HG02610 (cell line): ENCODE measurements around the gene PIK3AP1.

Experiments
- ATAC-seq: cut with Tn5 transposase; IDR thresholded peaks from one replicate; pipeline ENCODE4 v1.9.1; 2021; ENCODE audit warnings: mild to moderate bottlenecking, moderate library complexity; ENCODE audit not compliant: unreplicated experiment

The PIK3AP1 gene

DNA sequence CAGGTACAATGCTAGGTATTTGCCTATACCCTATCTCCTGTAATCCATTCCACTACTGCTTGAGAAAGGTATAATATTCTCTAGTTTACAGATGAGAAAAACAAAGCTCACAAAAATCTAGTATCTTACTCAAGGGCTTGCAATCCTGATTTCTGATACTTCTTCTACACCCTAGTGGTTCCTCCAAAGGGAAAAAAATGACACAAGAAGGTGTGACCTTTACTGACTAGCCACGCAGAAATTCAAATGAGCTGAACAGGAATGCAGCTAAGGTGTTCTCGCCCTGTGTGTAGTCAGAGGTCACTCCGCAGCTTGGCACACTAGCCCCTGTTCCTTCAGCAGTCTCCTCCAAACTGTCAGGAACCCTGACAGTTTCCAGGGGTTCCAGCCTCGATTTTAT, 74.0 kb downstream of the PIK3AP1 start:
- ATAC-seq, result no peak

DNA sequence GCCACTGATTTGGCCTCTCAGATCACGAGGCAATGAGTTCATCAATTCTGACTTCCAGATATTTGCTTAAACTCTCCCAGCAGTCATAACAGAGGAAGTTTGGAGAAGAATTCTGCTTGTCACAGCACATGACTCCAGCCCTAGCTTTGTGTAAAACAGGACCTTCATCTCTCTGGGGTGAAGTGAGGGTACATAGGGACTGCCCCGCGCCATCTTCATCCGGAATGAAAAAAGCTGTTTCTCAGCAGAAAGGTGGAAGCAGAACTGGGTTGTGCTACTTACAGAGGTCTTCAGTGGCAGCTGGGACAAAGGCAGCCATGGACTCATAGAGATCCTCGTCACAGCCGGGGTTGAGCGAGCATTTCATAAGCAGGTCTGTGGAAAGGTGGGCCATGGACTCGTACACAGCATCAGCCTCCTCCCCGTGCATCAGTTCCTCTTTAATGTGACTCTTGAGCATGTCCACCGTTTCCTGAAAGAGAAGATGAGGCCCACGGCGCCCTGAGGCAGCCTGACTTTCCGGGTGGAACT, 75.1 kb downstream of the PIK3AP1 start:
- ATAC-seq, result peak; percentile 41

DNA sequence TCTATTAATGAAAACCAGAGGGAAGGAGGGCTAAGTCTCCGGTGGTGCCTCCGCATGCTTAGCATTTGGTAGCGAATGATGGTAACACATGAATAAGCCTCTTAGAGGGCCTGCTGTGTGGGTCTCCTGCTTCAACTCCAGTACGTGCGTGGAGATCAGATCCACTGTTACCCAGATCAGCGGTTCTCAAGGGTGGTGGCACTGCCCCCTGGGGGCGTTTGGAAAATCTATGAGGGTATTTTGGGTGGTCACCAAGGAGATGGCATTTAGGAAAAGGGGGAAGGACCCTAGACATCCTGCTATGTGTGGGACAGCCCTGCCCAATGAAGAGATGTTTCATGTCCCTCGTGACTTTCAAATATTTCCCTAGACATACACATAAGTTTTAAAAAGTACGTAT, 76.4 kb downstream of the PIK3AP1 start:
- no peak for ATAC-seq

GRCh38 chr10:96642973-96643372, 77.3 kb downstream of the PIK3AP1 start:
- no peak for ATAC-seq

GRCh38 chr10:96642530-96642929, 77.8 kb downstream of the PIK3AP1 start:
- ATAC-seq, result no peak

GRCh38 chr10:96641396-96642295, 78.7 kb downstream of the PIK3AP1 start:
- no peak for ATAC-seq

- ATAC-seq, result no peak
These were observed 80.4 kb downstream of the PIK3AP1 start for GRCh38 chr10:96639899-96640298.

DNA sequence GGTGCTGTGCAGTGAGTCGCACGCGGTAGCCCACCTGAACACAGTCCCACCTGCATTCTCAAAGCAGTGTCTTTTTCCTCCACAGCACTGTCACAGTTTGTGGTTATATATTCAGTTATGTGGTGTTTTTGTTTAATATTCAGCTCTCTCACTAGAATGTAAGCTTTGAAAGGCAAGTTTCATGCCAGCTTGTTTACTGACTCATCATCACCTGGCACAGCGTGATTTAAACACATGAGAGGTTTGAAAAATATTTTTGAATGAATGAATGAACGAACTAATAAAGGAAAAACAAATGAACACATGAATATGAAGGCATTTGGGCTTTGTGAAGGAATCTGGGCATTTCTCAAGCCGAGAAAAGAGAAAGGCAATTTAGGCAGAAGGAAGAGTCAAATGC, 81.6 kb downstream of the PIK3AP1 start:
- ATAC-seq, result no peak

DNA sequence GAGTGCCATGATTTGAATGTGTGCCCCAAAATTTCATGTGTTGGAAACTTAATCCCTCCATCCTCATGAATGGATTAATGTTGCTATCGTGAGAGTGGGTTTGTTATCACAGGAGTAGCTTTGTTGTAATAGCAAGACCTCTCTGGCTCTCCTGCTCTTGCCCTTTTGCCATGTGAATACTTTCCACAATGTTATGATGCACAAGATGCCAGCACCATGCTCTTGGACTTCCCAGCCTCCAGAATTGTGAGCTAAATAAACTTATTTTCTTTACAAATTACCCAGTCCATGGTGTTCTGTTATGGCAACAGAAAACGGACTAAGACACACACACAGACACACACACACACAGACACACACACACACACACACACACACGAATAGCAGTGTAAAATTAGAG, 82.2 kb downstream of the PIK3AP1 start:
- ATAC-seq, result no peak

DNA sequence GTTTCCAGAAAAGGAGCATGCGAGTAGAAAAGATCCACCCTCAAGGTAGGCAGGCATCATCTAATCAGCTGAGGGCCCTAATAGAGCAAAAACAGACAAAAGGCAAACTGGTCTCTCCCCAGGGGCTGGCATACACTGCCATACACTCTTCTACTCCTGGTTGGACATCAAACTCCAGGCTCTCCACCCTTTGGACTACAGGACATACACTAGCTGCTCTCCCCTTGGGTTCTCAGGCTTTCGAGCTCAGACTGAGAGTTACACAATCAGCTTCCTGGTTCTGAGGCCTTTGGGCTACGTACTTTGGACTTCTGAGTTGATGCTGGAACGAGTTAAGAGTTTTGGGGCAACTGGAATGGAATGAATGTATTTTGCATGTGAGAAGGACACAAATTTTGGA, 82.6 kb downstream of the PIK3AP1 start:
- ATAC-seq, result no peak

DNA sequence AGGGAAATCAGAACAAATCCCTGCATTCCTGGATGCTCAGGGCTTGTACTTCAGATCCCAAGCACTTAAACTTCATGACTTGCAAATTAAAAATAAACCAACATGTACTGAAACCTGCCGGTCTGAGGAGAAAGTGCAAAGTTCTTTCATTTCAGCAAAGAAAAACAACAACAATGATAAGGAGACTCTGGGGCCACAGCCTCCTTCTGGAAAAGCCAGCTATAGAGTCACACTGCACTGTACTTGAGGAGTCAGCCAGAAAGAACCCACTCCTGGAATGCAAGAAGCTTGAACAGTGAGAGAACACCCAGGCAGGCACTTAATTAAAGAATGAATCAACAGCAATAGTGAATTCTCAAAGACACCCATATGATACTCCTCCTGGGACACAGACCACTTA, 83.8 kb downstream of the PIK3AP1 start:
- no peak for ATAC-seq

GRCh38 chr10:96632974-96633710, 87.2 kb downstream of the PIK3AP1 start:
- no peak for ATAC-seq

DNA sequence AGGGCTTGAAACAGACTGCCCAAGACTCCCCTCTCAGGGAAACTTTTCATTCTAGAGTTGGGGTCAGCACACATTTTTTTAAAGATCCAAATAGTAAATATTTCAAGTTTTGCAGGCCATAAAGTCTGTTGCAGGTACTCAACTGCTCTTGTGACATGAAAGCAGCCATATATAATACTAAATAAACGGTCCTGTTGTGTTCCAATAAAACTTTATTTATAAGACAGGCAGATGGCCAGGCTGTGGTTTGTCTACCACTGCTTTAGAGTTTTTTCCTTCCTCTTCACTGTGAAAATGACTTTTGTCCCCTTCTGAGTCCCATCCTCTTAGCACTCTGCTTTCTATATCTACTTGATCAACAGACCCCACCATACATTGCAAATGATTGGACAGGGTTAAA, 93.0 kb downstream of the PIK3AP1 start:
- no peak for ATAC-seq

DNA sequence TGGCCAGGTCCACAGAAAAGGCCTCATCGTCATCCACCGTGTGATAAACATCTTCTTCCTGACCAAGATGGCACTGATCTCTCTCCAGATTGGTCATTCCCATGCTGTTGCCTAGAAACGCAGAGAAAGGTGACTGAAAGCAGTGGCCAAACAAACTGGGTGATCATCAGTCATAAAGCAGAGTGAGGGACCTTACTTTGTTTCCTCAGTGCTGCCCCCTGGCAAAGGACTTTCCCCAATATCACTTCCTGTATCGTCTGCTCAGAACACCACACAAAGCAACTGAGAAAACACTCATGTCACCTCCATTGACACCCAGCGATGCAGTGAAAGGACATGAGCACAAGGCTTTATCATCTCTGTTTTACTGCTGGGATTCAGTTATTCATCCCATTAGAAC, 93.5 kb downstream of the PIK3AP1 start:
- ATAC-seq, result no peak

GRCh38 chr10:96625173-96625572, 95.1 kb downstream of the PIK3AP1 start:
- no peak for ATAC-seq

DNA sequence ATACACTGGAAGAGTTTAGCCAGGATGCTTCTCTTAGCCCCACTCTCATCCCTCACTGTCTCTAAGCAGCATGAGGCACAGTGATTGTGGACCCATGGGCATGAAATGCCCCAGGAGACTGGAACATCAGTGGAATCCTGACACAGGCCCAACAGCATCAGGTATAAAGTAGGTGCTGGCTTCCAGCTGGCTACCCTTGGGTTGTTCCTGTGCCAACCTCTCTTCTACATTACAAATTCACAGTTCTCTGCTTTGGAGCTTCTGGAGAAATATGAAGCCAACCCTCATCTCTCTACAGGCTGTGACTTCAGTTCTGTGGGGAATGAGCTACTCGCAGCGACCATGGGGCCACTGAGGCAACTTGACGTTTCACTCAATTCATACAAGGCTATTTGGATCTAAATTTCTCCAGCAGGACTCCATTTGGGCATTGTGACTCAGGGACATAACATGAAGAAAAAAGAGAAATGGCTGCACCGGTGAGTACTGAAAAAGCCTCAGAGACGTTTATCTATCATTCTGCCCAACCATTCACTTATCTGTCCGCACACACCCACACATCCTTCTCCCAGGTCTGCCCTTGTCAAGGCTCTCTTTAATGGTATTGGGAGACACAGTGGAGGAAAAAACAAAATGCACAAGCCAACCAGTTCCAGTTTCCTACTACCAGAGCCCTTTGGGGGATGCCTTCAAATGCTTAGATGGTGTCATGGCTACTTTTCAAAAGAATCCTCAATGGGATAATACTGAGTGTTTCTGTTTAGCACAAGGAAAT, 98.1 kb downstream of the PIK3AP1 start:
- ATAC-seq, result no peak

DNA sequence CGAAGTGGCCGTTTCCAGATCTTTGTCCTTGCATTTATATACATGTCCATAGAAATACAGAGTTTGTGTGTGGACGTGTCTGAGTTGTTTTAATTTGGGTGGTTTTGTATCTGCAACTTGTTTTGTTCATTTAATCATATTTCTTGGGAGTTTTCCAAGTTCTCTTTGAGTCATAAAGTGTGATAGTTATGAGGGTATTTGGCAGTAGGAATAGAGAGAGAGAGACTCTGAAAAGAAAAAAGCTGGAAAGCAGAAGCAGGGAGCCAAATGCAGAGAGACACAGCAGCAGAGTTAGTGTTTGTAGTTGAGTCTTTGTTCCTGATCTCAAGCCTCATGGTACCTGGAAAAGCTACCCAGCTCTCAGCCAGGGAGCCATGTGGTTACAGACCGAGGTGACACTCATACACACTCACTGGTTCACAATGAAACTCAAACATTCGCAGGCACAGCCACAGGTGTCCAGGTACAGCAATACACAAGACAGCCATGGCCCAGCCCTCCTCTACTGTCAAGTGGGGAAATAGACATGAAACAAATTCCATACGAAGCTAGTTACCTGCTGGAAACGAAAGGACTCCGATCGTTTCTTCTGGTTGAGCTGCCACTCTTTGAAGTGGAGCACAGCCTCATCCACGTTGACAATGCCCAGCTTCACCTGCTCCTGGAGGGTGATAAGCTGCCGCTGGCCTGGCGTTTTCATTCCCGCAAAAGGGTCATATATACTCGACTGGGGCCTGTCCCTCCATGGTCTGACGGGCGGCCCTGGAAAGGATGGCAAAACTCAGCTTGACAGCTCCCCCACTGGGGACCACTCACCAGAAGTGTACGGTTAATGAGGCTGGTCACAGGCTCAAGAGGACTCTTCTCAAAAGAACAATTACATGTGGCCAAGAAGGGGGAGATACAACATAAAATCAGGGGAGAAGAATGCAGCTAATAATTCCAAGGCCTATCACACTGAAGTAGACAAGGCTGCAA, 100.2 kb downstream of the PIK3AP1 start:
- ATAC-seq, result no peak

DNA sequence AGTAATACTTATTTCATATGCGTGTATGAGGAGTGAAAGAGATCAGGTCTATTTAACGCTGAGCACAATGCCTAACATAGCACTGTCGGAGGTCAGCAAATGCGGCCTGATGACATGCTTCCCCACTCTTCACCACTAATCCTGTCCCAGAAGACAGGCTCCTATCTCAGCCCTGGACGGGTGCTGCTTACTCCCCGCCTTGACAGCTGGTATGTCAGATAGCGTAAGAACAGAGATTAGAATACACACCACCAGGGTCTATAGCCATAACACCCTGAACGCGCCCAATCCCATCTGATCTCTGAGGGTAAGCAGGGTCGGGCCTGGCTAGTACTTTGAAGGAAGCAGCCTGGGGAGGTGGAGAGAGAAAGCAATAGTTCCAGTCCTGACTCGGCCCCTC, 101.2 kb downstream of the PIK3AP1 start:
- ATAC-seq, result no peak

GRCh38 chr10:96618653-96619052, 101.7 kb downstream of the PIK3AP1 start:
- no peak for ATAC-seq

- no peak for ATAC-seq
These were observed 103.4 kb downstream of the PIK3AP1 start for GRCh38 chr10:96616961-96617360.
